Transverse colon (tissue), 4 donors: ENCODE results near the gene SEPSECS. TPM values are rescaled to one million over a fixed set of nuclear protein-coding genes. Genes with fewer than 3 reads are reported as not detected.

Experiments used
- DNase-seq: peaks from one replicate; pipeline ENCODE4 v3.0.0-alpha.2; 2019
- H3K27ac ChIP-seq, 4 donors: fragments of 200-600 bp; sonication (generic); 2 replicates each; pipeline ENCODE4 v1.5.1; 2016 to 2018; ENCODE audit warnings: inconsistent platforms in 4 of 4
- H3K27me3 ChIP-seq: fragments of 200-600 bp; sonication (generic); 2 replicates; pipeline ENCODE4 v1.5.1; 2017; ENCODE audit warnings: inconsistent platforms
- H3K36me3 ChIP-seq, 4 donors: fragments of 200-600 bp; sonication (generic); 2 replicates each; pipeline ENCODE4 v1.5.1; 2017 to 2019; ENCODE audit warnings: inconsistent platforms in 4 of 4
- H3K4me1 ChIP-seq, 4 donors: fragments of 200-600 bp; sonication (generic); 2 replicates each; pipeline ENCODE4 v1.5.1; 2017 to 2020; ENCODE audit warnings: inconsistent platforms in 4 of 4
- H3K4me3 ChIP-seq, 4 donors: fragments of 200-600 bp; sonication (generic); 1 replicate in 1 of 4; 2 replicates in 3 of 4; pipeline versions ENCODE4 v1.5.1 to v1.6.1; 2017 to 2019; ENCODE audit warnings: inconsistent platforms in 4 of 4
- H3K9me3 ChIP-seq, 2 donors: fragments of 200-600 bp; sonication (generic); 2 replicates each; pipeline ENCODE4 v1.5.1; 2017 to 2019; ENCODE audit warnings: inconsistent platforms in 2 of 2
- CTCF ChIP-seq, 5 experiments: fragments of 200-600 bp in 3 of 5; fragments of 450-650 bp in 2 of 5; sonication (generic) in 3 of 5; IDR thresholded peaks; 1 replicate in 2 of 5; 2 replicates in 3 of 5; pipeline ENCODE4 v1.5.1; 2016 to 2017; ENCODE audit warnings: antibody characterized with exemption in 5 of 5, inconsistent platforms in 3 of 5, mild to moderate bottlenecking in 2 of 5, moderate library complexity in 1 of 5
- EP300 ChIP-seq: sonication (generic); formaldehyde crosslinking; IDR thresholded peaks from one replicate; pipeline ENCODE4 v1.6.1; 2017; ENCODE audit warnings: antibody characterized with exemption, low read depth
- POLR2A ChIP-seq: fragments of 450-650 bp; IDR thresholded peaks from one replicate; pipeline ENCODE4 v1.6.1; 2016; ENCODE audit warnings: antibody characterized with exemption, mild to moderate bottlenecking, moderate library complexity
- POLR2AphosphoS5 ChIP-seq, 3 donors: sonication (generic); formaldehyde crosslinking; IDR thresholded peaks; one replicate each; pipeline ENCODE4 v1.6.1; 2016; ENCODE audit warnings: antibody characterized with exemption in 3 of 3
- WGBS, 2 donors: methylation state at CpG; one replicate each; pipeline ENCODE4 v1.1.5; 2018; ENCODE audit warnings: low coverage in 1 of 2; 5-methylcytosine and 5-hydroxymethylcytosine counted together
- in situ Hi-C, 4 donors: fragments of 200-750 bp; cut with MboI; loops; one replicate each; pipeline versions ENCODE4 v1.15.0 to v1.15.1; 2017; ENCODE audit warnings: low sequenced_read_pairs in 3 of 4, low pct_ligation_motif_present in 1 of 4, low pct_unique_long_range_greater_than_20kb in 1 of 4
- intact Hi-C: fragments of 100-400 bp; cut with DNase I; formaldehyde crosslinking; loops from one replicate; pipeline ENCODE4 v1.15.1; 2023; ENCODE audit warnings: low total_unique reads
- total RNA-seq, 4 donors: library from RNA; depleted of rRNA; stranded (reverse); fragments of >200 nt; gene quantifications; one replicate each; pipeline ENCODE4 v1.1.0, GENCODE V29; 2016

The SEPSECS gene
- total RNA-seq: 10 to 100 TPM in 3 of 4 donors, 1 to 10 TPM in 1; 4.6 to 19.2 (median 16.5) TPM

GRCh38 chr4:25159837-25160713 lies at the start of gene SEPSECS:
Gene SEPSECS (minus strand): TSS chr4:25160449. CDS start chr4:25160369, 80 bp downstream.
- Histone ChIP-seq H3K27me3 (no peaks in the 10 kb centered on the region), H3K4me3 (peak within 1 kb of the TSS; percentile 66 to 97 (median 80)), H3K9me3 (no peaks in the 10 kb centered on the region), H3K27ac (peak within 1 kb of the TSS; percentile 95 to 99 (median 98)), H3K36me3 (no peaks in the 10 kb centered on the region), H3K4me1 (peaks cover 6 to 25% (median 21%) of the 10 kb centered on the region in 4 donors)
- peak; percentile 99 for DNase-seq
- TF ChIP-seq CTCF (IDR thresholded peaks at IDR 0.05): no peak
- TF ChIP-seq POLR2A: peak; percentile 94
- TF ChIP-seq EP300: no peak
- peak in 2 of 3 donors; percentile 93 to 94 for TF ChIP-seq POLR2AphosphoS5 (IDR thresholded peaks at IDR 0.05)
- intact Hi-C loops: no loop called here
- in situ Hi-C loops: no loop called here
- WGBS, 2 donors: 0 to 1% methylated on average over 8 to 66 of the region's 66 CpGs

- no peaks in the 10 kb centered on the region for H3K4me1 ChIP-seq
- WGBS, 2 donors: 83 to 89% methylated on average over 1 of the region's 1 CpG
- TF ChIP-seq POLR2AphosphoS5 (IDR thresholded peaks at IDR 0.05) (no peak), EP300 (no peak), CTCF (IDR thresholded peaks at IDR 0.05) (no peak), POLR2A (no peak)
- H3K36me3 ChIP-seq: no peaks in the 10 kb centered on the region
- H3K27ac ChIP-seq: no peak overlapping the region
- no peaks in the 10 kb centered on the region for H3K27me3 ChIP-seq
- no peak for DNase-seq
- intact Hi-C loops: no loop called here
- in situ Hi-C loops: loop anchor here in 1 of 4 donors (25.0 kb wide), 1 partner anchor 103 kb away; the partner anchor contains the start of gene ZCCHC4
- no peak overlapping the region for H3K4me3 ChIP-seq
- H3K9me3 ChIP-seq: peaks cover 0 to 4% of the 10 kb centered on the region in 2 donors
Observed at GRCh38 chr4:25209702-25210101, 49.5 kb upstream of the SEPSECS start.

GRCh38 chr4:25207997-25208396 lies 47.7 kb upstream of the SEPSECS start:
- no peaks in the 10 kb centered on the region for H3K36me3 ChIP-seq
- DNase-seq: no peak
- H3K27me3 ChIP-seq: no peaks in the 10 kb centered on the region
- no peak overlapping the region for H3K27ac ChIP-seq
- no peaks in the 10 kb centered on the region for H3K4me1 ChIP-seq
- H3K4me3 ChIP-seq: no peak overlapping the region
- TF ChIP-seq POLR2A (no peak), POLR2AphosphoS5 (IDR thresholded peaks at IDR 0.05) (no peak), CTCF (IDR thresholded peaks at IDR 0.05) (no peak), EP300 (no peak)
- 93 to 100% methylated on average over 1 of the region's 1 CpG for WGBS, 2 donors
- in situ Hi-C loops: loop anchor here in 1 of 4 donors (25.0 kb wide), 1 partner anchor 104 kb away; the partner anchor contains the start of gene ZCCHC4
- intact Hi-C loops: no loop called here
- peaks cover 0 to 4% of the 10 kb centered on the region in 2 donors for H3K9me3 ChIP-seq

- Histone ChIP-seq H3K4me3 (no peak overlapping the region), H3K36me3 (no peaks in the 10 kb centered on the region), H3K27ac (no peak overlapping the region), H3K27me3 (no peaks in the 10 kb centered on the region), H3K4me1 (no peaks in the 10 kb centered on the region), H3K9me3 (no peaks in the 10 kb centered on the region)
- DNase-seq: no peak
- 97% methylated on average over 2 of the region's 2 CpGs; no CpG with 5 or more reads in 1 of the 2 donors for WGBS, 2 donors
- intact Hi-C loops (no loop called here), in situ Hi-C loops (no loop called here)
- TF ChIP-seq POLR2A: no peak
- no peak for TF ChIP-seq EP300
- no peak for TF ChIP-seq CTCF (IDR thresholded peaks at IDR 0.05)
- no peak for TF ChIP-seq POLR2AphosphoS5 (IDR thresholded peaks at IDR 0.05)
Observed at GRCh38 chr4:25198713-25199112, 38.5 kb upstream of the SEPSECS start.
